Left renal pelvis (tissue), 4 donors: ENCODE results near the gene PLS3. TPM values are rescaled to one million over a fixed set of nuclear protein-coding genes. Genes with fewer than 3 reads are reported as not detected.
"Not testable (repeated sequence)": the region's sequence is repeated elsewhere in the genome, so short reads cannot be mapped to it uniquely, and the experiment has no call there.

Experiments used
- DNase-seq, 4 donors: peaks; one replicate each; pipeline ENCODE4 v3.0.0-alpha.2; 2013; ENCODE audit warnings: low read depth in 4 of 4, low spot score in 3 of 4
- polyA plus RNA-seq, 4 donors: library from polyadenylated mRNA; unstranded; fragments of 120-200 nt; gene quantifications; one replicate each; pipeline ENCODE4 v1.2.1, GENCODE V29; 2013; ENCODE audit not compliant: insufficient read length in 4 of 4

Gene PLS3
- polyA plus RNA-seq, 4 donors, result 224 to 335 (median 280) TPM

DNA sequence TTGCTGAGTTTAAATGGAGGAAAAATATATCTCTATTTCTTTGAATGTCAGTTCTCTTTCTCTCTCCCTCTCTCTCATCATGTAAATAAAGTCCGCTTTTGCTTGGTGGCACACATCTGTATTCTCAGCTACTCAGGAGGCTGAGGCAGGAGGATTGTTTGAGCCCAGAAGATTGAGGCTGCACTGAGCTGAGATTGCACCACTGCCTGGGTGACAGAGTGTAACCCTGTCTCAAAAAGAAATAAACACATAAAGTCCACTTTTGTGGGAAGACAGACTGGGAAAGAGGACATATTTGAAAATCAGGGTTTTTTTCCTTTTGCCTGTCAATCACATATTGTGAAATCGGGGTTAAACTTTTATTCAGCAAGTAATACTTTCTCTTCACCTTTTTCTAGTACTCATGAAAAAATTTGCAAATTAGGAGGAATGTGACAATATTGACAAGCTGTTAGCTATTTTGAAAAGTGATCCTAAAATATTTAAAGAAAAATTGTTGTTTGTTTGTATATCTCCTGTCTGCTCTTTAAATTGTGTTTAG is 42.6 kb downstream of the PLS3 start:
- no peak for DNase-seq

DNA sequence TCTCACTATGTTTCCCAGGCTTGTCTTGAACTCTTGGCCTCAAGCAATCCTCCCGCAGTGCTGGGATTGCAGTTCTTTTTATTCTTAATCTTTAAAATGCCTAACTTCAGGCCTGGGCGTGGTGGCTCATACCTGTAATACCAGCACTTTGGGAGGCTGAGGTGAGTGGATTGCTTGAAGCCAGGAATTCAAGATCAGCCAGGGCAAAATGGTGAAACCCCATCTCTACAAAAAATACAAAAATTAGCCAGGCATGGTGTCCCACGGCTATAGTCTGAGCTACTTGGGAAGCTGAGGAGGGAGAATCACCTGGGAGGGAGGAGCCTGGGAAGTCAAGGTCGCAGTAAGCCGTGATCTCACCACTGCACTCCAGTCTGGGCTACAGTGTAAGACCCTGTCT is 45.9 kb downstream of the PLS3 start:
- no peak for DNase-seq

DNA sequence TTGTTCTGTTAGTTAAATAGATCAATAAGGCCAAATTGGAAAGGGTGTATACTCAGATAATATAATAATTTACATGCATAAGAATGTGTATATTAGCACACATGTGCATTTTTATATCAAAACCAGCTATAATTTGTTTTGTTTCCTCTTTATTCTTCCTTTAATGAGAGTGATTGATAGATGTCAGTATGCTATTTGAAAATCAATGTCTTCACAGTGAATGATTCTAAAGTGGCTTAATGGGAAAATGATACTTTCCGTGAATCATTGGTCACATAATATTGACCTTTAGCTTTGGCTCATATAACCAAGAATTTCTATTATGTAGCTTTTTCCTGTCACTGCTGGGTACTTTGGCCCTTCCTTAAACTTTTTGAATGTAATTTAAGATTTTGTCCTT is 48.6 kb downstream of the PLS3 start:
- DNase-seq, result no peak

DNA sequence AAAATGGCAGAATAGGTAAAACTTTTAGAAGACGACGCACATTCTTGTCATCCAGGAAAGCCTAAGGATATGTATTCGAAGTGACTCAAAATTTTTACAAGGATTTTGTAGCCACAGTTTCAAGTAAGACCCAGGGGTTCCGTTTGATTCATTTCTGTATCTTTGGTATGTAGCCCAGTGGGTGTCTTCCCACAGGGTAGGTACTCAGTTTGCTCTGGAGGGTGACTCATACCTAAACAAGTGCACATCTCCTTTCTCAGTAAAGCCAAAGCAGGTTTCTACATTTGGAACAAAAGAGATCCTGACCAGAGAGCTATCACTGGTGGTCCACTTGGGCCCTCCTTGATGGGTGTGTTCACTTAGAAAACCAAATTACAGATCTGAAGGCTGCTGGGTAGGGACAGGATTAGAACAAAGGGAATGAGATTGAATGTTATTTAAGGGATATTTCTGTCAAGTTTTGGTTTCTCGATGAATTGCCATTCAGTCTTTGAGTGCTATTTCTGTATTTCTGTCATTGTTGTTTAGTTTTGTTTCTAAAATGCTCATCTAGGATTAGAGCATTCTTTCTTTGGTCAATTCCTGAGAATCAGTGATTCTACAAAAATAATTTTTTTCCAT is 56.1 kb downstream of the PLS3 start:
- no peak for DNase-seq

DNA sequence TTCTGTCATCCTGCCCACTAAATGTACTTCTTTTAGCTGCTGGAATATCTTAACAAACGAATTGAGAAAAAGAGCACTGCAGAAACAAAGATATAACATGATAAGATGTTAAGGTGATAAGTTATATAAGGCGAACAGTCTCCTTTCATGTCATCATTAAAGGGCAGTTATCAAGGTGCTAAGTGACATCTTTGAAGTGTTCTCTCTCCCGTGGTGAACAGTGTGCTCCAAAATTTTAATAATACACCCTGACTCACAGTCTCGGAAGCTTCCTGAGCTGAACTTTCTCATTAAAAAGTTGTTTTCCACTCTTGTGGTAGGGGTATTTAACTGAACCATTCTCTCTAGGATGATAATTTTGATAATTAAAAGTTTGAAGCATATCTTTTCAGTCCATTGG is 61.6 kb downstream of the PLS3 start:
- no peak for DNase-seq

DNA sequence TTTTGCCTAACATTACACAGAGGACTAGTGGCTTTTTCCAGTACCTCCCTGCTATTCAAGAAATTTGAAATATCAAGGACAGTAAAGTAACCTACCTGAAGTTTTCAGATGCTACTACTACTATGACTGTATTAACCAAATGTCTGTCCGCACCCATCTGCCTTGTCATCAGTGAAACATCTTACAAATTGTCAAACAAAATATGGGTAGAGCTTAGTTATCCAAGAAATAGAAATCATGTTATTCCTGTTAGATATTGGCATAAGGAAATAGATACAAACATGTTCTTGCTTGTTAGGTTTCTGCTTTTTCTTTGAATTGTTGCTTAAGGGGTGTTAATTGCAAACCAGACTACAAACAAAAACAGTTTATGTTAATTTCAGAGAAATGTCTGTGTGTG is 63.9 kb downstream of the PLS3 start:
- DNase-seq, result no peak

DNA sequence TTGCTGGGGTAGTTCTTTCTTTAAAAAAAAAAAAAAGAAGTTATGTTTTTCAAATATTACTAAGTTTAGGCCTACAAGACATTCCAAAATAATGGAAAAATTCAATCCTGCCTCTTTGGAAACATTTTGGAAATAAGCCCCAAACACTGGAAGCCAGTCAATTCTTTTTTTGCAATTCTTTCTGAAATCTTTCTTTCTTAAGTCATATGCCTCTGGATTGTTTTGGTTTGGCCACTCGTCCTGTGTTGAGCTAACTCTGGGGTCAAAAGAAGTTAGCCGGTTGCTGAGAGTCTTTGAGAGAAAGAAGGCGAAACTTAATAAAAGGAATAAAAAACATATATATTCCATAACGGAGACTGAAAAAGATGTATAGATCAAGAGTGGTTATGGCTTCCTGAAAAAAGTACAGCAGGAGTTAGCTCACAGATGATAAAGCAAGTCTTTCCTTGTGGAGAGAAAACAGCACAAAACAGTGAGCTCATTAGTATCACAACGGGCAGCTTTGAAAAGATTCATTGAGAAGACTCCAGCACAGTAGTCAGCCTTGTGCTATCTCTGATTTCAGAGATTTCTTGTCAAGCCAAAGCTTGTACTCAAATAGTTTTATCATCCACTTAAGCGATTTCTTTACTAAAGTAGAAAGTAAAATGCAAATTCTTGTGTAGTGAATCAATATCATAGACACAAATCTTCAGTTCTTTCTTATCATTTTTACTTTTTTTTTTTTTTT is 64.8 kb downstream of the PLS3 start:
- no peak for DNase-seq

DNA sequence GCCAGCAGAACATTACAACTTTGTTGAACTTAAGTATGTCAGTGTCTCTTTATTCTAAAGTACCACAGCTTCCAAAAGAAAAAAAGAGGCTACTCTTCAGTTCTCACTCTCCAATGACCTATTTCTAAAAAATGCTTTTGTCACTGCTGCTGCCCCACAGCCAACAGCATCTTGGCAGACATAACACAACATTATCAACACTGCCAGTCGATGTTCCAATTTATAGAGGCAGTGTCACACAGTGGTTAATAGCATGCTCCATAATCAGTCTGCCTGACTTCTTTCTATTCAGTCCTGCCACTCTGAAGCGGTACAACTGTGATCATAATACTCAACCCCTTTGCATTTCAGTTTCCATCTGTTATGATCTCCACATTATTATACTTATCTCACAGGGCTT is 69.2 kb downstream of the PLS3 start:
- no peak for DNase-seq

DNA sequence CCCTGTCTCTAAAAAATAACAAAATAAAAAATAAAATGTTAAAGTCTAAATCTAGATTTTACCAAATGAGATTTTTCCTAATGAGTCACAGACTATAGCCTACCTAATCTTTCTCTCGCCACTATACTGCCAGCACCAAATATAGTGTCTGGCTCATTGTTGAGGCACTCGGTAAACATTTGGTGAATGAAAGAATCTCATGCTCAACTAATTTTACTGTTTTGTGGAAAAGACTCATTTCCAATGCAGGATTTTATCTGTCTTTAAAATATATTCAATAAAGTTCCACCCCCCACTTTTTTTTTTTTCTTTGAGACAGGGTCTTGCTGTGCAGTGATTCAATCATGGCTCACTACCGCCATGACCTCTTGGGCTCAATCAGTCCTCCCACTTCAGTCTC is 71.5 kb downstream of the PLS3 start:
- no peak for DNase-seq

DNA sequence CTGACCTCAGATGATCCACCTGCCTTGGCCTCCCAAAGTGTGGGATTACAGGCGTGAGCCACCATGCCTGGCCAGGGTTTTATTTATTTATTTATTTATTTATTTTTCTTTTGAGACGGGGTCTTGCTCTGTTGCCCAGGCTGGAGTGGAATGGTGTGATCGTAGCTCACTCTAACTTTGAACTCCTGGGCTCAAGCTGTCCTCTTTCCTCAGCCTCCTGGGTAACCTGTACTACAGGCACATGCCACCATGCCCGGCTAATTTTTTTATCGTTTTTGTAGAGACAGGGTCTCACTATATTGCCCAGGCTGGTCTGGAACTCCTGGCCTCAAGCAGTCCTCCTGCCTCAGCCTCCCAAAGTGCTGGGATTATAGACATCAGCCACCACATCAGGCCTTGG is 72.4 kb downstream of the PLS3 start:
- not testable (repeated sequence) for DNase-seq

DNA sequence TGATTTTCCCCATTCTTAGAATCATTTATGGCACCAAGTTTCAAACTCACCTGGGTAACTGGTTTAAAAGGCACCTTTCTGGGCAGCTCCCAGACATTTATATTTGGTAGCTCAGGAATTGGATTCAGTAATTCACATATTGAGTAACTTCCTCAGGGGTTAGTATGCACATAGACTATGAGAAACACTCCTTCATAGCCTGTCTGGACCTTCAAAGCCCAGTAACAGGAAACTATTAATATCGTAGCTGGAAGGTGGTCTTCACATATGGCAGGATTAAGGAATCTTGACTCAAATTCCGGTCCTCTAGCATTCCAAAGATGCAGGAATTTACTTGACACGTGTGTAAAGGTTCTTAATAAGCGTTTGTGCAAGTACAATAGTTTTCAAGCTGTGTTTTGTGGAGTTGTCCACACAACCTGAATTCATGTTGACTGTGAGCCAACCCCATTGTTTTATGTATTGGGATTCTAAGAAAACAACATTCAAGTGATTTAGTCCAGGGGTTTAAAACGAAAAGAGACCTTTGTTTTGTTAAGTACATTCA is 78.4 kb downstream of the PLS3 start:
- DNase-seq, result no peak

DNA sequence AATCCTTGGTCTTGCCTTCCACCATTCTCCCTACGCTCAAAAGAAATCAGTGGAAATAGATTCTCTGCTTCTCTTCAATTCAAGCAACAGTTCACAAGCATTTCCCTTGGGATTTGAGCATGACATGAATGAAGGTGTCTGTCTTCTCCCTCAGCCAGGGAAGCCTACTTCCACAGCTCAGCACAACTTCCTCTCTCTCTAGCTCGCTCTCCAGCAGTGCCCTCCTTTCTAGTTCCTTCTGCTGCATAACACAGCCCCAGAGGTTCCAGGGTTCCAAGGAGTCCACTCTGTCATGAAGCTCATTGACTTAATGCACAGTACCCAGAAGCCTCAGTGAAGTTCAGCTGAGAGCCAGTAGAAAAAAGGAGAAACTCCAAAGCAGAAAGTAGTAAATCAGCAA is 81.3 kb downstream of the PLS3 start:
- no peak for DNase-seq

DNA sequence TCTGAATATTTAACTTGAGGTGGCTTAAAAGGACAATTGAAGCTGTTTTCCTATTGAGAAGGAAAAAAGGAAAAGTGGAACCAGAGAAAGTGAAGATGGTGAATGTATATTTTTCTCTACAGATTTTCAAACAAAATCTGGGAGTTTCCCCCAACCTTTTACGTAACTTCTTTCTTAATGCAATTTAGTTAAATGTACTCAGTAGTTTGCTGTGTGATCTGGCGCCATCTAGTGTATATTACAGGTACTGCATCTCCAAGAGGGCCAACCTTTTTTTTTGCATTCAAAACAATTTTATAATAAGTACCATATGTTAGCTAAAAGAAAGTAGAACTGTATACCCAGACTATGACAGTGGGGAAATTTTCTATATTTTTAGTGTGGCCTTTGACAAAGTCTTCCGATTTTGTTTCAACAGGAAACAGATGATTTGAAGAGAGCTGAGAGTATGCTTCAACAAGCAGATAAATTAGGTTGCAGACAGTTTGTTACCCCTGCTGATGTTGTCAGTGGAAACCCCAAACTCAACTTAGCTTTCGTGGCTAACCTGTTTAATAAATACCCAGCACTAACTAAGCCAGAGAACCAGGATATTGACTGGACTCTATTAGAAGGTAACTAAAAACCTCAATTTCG is 82.0 kb downstream of the PLS3 start:
- DNase-seq, result peak in 3 of 4 donors; percentile 16 to 27 (median 20)

DNA sequence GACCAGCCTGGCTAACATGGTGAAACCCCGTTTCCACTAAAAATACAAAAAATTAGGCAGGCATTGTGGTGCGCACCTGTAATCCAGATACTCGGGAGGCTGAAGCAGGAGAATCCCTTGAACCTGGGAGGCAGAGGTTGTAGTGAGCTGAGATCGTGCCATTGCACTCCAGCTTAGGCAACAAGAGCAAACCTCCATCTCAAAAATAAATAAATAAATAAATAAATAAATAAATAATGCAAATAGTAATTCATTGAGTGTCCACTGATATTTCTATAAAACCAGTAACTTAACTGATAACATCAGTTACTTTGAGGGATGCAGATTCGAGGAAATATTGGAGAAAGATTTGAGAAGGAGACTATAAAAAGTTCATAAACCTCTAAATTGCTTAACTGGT is 83.4 kb downstream of the PLS3 start:
- not testable (repeated sequence) for DNase-seq

DNA sequence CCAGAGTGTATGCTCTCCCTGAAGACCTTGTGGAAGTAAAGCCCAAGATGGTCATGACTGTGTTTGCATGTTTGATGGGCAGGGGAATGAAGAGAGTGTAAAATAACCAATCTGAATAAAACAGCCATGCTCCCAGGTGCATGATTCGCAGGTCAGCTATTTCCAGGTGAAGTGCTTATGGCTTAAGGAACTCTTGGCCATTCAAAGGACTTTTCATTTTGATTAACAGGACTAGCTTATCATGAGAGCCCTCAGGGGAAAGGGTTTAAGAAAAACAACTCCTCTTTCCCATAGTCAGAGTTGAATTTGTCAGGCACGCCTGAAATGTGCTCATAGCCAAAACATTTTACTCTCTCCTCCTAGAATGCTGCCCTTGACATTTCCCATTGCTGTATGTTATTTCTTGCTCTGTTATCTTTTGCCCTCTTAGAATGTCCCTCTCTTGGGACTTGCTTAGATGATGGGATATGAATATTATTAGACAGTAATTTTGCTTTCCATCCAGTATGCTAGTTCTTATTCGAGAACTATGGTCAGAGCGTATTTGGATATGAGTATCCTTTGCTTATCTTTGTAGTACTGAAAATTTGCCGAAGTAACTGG is 88.6 kb downstream of the PLS3 start:
- DNase-seq, result no peak

DNA sequence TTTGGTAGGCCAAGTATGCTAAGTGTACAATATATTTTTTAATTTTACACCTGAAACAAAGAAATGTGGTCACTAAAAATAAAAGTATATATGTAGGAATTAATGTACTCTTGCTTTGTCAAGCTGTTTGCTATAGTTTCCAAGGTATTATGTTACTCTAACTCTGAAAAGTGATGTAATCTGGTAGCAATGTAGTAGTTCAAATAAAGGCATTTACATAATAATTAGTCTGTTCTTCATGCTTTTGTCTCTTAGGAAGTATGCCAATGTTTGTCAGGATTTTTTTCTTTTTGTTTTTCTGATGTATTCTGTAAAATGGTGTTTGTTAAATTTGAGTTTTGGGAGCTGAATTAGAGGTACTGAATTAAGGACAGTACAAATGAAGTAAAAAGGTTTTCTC is 89.5 kb downstream of the PLS3 start:
- no peak for DNase-seq

DNA sequence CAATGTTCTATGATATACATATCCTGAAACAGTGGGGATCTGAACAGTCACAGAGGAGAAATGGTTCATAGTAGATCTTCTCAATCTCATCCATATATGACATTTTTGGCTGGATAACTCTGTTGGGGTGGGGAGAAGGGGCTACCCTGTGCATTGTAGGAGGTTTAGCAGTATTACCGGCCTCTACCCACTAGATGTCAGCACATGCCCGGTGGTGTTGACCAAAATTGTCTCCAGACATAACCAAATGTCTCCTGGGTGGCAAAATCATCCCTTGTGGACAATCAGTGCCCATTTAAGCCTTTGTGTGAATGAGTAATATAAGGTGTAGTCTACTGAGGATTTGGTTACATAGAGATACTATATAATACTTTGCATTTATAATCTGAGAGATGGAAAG is 89.9 kb downstream of the PLS3 start:
- DNase-seq, result no peak

DNA sequence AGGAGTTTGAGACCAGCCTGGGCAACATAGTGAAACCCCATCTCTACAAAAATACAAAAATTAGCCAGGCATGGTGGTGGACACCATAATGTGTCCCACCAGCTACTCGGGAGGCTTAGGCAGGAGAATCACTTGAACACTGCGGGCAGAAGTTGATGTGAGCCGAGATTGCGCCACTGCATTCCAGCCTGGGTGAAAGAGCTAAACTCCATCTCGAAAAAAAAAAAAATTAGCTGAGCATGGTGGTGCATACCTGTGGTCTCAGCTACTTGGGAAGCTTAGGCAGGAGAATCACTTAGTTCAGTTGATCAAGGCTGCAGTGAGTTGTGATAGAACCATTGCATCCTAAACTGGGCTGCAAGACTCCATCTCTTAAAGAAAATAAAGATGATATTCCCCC is 91.2 kb downstream of the PLS3 start:
- DNase-seq, result no peak

DNA sequence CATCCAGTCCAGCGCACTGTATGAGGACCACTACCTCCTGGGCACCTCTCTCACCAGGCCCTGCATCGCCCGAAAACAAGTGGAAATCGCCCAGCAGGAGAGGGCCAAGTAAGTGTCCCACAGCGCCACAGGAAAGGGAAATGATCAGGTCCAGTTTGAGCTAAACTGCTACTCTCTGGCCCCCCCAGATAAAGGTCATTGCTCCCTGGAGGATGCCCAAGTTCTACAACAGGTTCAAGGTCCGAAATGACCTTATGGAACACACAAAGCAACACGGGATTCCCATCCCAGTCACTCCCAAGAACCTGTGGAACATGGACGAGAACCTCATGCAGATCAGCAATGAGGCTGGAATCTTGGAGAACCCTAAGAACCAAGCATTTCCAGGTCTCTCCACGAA is 104.1 kb downstream of the PLS3 start:
- DNase-seq, result no peak

DNA sequence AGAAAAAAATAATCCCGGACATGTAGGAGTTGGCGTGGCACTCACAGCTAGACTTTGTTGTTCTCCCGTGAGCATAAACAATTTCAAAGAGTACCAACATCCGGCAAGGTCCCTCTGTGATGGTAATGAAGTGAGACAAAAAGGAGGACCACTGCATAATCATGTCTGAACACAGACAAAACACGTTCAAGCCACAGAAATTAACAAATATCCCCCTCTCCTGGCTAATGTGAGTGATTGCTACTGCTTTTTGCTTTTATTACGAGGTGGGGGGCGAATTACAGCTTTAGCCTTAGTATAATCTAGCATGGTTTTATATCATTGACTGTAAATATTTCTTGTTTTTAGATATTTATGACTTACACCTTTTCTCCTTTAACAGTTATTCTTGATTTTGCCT is 118.5 kb downstream of the PLS3 start:
- no peak for DNase-seq

DNA sequence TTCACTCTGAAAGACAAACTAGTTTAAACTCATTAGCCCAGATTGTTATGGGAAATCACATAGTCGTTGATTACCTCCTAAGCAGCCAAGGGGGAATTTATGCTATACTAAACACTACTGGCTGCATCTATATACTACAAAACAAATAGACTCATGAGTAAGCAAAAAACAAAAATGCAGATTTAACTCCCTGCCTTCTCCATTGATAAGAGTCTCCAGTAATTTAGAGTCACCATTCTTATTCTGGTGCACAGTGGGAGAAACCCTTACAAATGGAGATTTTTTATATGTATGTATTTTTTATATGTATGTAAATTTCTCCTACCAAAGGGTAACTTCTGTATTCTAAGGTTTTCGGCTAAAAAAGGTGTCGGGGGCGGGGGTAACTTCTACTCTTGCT is 126.6 kb downstream of the PLS3 start:
- DNase-seq, result no peak
